Sigmoid colon (tissue), 7 donors: ENCODE results near the gene KCNN1. TPM values are rescaled to one million over a fixed set of nuclear protein-coding genes. Genes with fewer than 3 reads are reported as not detected.

Experiments used
- DNase-seq: peaks from one replicate; pipeline ENCODE4 v3.0.0-alpha.2; 2019
- H3K27ac ChIP-seq, 4 donors: fragments of 200-600 bp; sonication (generic); one replicate each; pipeline ENCODE4 v1.5.1; 2016 to 2019; ENCODE audit warnings: mild to moderate bottlenecking in 1 of 4
- H3K27me3 ChIP-seq, 3 donors: fragments of 200-600 bp; sonication (generic); one replicate each; pipeline ENCODE4 v1.5.1; 2019; ENCODE audit warnings: mild to moderate bottlenecking in 1 of 3
- H3K36me3 ChIP-seq, 4 donors: fragments of 200-600 bp; sonication (generic); one replicate each; pipeline ENCODE4 v1.5.1; 2016 to 2019
- H3K4me1 ChIP-seq, 4 donors: fragments of 200-600 bp; sonication (generic); one replicate each; pipeline ENCODE4 v1.5.1; 2017 to 2019
- H3K4me3 ChIP-seq, 4 donors: fragments of 200-600 bp; sonication (generic); one replicate each; pipeline ENCODE4 v1.5.1; 2017 to 2019; ENCODE audit warnings: mild to moderate bottlenecking in 2 of 4, moderate library complexity in 1 of 4
- H3K9me3 ChIP-seq, 4 donors: fragments of 200-600 bp in 3 of 4; sonication (generic) in 3 of 4; one replicate each; pipeline versions ENCODE4 v1.5.1 to v1.6.1; 2013 to 2019
- EP300 ChIP-seq, 4 donors: sonication (generic); formaldehyde crosslinking; IDR thresholded peaks; one replicate each; pipeline ENCODE4 v1.6.1; 2017; ENCODE audit warnings: antibody characterized with exemption in 4 of 4
- POLR2A ChIP-seq, 2 donors: fragments of 450-650 bp; IDR thresholded peaks; one replicate each; pipeline ENCODE4 v1.6.1; 2016; ENCODE audit warnings: antibody characterized with exemption in 2 of 2, mild to moderate bottlenecking in 2 of 2, moderate library complexity in 2 of 2
- POLR2AphosphoS5 ChIP-seq, 4 donors: sonication (generic); formaldehyde crosslinking; IDR thresholded peaks; one replicate each; pipeline ENCODE4 v1.6.1; 2017; ENCODE audit warnings: antibody characterized with exemption in 4 of 4
- WGBS, 2 donors: extraction: QIAGEN DNeasy Blood & Tissue Kit; methylation state at CpG; one replicate each; pipeline ENCODE4 v1.1.7; 2013; 5-methylcytosine and 5-hydroxymethylcytosine counted together
- intact Hi-C: fragments of 100-400 bp; cut with DNase I; formaldehyde crosslinking; loops from one replicate; pipeline ENCODE4 v1.15.1; 2023
- polyA plus RNA-seq, 3 donors: library from polyadenylated mRNA; stranded (reverse); fragments of 200-250 nt; gene quantifications; one replicate each; pipeline ENCODE4 v1.2.3, GENCODE V29; 2013
- total RNA-seq, 4 donors: library from RNA; depleted of rRNA; stranded (reverse); fragments of >200 nt; gene quantifications; one replicate each; pipeline ENCODE4 v1.1.0, GENCODE V29; 2016
- TF ChIP-seq, protein P1 (sequence below), 4 experiments: fragments of 450-650 bp in 3 of 4; fragments of 200-600 bp in 1 of 4; IDR thresholded peaks; one replicate each; pipeline ENCODE4 v1.5.1; 2016 to 2019; ENCODE audit warnings: antibody characterized with exemption in 4 of 4, mild to moderate bottlenecking in 3 of 4, moderate library complexity in 2 of 4
- donor health status: healthy with polysubstance abuse.
- donor health status: Bipolar disorder and iron deficiency.
- donor health status: healthy.

KCNN1 gene
- total and polyA plus RNA-seq, 7 donors = 0.17 to 0.55 (median 0.33) TPM; not detected in 4

DNA sequence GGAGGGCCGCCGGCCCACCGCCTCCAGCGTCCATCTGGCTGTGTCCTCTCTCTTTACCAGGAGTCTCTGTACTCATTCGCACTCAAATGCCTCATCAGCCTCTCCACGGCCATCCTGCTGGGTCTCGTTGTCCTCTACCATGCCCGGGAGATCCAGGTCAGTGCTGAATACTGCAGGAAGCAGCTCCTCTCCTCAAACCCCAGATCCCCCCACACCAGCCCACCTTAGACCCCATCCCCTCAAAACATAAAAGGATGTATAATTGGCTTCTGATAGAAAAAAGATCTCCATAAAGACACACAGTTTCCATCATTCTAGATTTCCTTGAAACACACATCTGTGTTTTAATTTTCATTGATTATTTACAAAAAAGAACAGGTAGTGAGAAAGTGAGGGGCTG, 8.1 kb downstream of the KCNN1 start:
- DNase-seq = no peak
- Histone ChIP-seq H3K36me3 (no peaks in the 10 kb centered on the region), H3K9me3 (no peaks in the 10 kb centered on the region), H3K27me3 (no peaks in the 10 kb centered on the region), H3K4me3 (no peak overlapping the region), H3K27ac (no peak overlapping the region), H3K4me1 (no peaks in the 10 kb centered on the region)
- WGBS, 2 donors = 86 to 90% methylated on average over 8 of the region's 8 CpGs
- TF ChIP-seq EP300 (IDR thresholded peaks at IDR 0.05) = no peak
- TF ChIP-seq POLR2AphosphoS5 (IDR thresholded peaks at IDR 0.05) = no peak
- TF ChIP-seq, protein P1, sequence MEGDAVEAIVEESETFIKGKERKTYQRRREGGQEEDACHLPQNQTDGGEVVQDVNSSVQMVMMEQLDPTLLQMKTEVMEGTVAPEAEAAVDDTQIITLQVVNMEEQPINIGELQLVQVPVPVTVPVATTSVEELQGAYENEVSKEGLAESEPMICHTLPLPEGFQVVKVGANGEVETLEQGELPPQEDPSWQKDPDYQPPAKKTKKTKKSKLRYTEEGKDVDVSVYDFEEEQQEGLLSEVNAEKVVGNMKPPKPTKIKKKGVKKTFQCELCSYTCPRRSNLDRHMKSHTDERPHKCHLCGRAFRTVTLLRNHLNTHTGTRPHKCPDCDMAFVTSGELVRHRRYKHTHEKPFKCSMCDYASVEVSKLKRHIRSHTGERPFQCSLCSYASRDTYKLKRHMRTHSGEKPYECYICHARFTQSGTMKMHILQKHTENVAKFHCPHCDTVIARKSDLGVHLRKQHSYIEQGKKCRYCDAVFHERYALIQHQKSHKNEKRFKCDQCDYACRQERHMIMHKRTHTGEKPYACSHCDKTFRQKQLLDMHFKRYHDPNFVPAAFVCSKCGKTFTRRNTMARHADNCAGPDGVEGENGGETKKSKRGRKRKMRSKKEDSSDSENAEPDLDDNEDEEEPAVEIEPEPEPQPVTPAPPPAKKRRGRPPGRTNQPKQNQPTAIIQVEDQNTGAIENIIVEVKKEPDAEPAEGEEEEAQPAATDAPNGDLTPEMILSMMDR (IDR thresholded peaks at IDR 0.05) = no peak
- TF ChIP-seq POLR2A (IDR thresholded peaks at IDR 0.05) = no peak
- intact Hi-C loops = no loop called here

DNA sequence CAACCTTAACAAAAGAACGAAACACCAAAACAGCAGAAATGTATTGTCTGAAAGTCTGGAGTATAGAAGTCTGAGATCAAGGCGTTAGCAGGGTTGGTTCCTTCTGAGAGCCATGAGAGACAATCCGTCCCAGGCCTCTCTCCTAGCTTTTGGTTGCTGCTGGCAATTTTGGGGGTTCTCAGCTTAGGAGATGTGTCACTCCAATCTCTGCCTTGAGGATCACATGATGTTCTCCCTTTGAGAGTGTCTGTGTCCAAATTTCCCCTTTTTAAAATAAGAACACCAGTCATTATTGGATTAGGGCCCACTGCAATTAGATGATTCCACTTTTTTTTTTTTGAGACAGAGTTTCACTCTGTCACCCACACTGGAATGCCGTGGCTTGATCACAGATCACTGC, 10.1 kb downstream of the KCNN1 start:
- Histone ChIP-seq H3K4me3 (no peak overlapping the region), H3K27ac (no peak overlapping the region), H3K9me3 (no peaks in the 10 kb centered on the region), H3K36me3 (no peaks in the 10 kb centered on the region), H3K27me3 (no peaks in the 10 kb centered on the region), H3K4me1 (no peaks in the 10 kb centered on the region)
- DNase-seq = no peak
- TF ChIP-seq POLR2A (IDR thresholded peaks at IDR 0.05) (no peak), EP300 (IDR thresholded peaks at IDR 0.05) (no peak), POLR2AphosphoS5 (IDR thresholded peaks at IDR 0.05) (no peak)
- TF ChIP-seq, protein P1 (IDR thresholded peaks at IDR 0.05) = no peak
- WGBS, 2 donors = 81 to 88% methylated on average over 4 of the region's 4 CpGs
- intact Hi-C loops = no loop called here

DNA sequence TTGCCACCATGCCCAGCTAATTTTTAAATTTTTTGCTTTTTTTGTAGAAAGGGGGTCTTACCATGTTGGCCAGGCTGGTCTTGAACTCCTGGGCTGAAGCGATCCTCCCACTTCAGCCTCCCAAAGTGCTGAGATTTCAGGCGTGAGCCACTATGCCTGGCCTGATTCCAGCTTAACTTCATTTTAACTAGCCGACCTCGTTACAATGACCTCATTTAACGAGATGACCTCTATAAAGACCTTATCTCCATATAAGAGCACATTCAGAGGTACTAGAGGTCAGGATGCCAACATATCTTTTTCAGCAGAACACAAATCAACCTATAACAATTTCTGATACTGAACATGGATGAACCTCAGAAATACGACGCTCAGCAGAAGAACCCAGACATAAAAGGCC, 10.6 kb downstream of the KCNN1 start:
- WGBS, 2 donors = 29 to 66% methylated on average over 7 of the region's 7 CpGs
- no peak for DNase-seq
- intact Hi-C loops = no loop called here

DNA sequence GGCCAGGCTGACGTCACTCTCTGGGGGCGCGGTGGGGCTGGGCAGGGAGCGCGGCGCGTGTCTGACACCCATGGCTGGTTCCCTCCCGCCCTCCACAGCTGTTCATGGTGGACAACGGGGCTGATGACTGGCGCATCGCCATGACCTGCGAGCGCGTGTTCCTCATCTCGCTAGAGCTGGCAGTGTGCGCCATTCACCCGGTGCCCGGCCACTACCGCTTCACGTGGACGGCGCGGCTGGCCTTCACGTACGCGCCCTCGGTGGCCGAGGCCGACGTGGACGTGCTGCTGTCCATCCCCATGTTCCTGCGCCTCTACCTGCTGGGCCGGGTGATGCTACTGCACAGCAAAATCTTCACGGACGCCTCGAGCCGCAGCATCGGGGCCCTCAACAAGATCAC, 14.7 kb downstream of the KCNN1 start:
- no peak overlapping the region for H3K27ac ChIP-seq
- no peaks in the 10 kb centered on the region for H3K36me3 ChIP-seq
- no peaks in the 10 kb centered on the region for H3K9me3 ChIP-seq
- H3K4me3 ChIP-seq = no peak overlapping the region
- peaks cover 3 to 17% (median 4%) of the 10 kb centered on the region in 3 donors for H3K27me3 ChIP-seq
- H3K4me1 ChIP-seq = no peaks in the 10 kb centered on the region
- intact Hi-C loops = no loop called here
- 90 to 95% methylated on average over 38 of the region's 38 CpGs for WGBS, 2 donors
- TF ChIP-seq POLR2A (IDR thresholded peaks at IDR 0.05) (no peak), EP300 (IDR thresholded peaks at IDR 0.05) (no peak), POLR2AphosphoS5 (IDR thresholded peaks at IDR 0.05) (no peak)
- TF ChIP-seq, protein P1 (IDR thresholded peaks at IDR 0.05) = no peak
- DNase-seq = no peak

More for the DNA sequence above, 10.6 kb downstream of the KCNN1 start:
- no peak for TF ChIP-seq EP300 (IDR thresholded peaks at IDR 0.05)
- no peaks in the 10 kb centered on the region for H3K36me3 ChIP-seq
- no peaks in the 10 kb centered on the region for H3K4me1 ChIP-seq
- no peaks in the 10 kb centered on the region for H3K9me3 ChIP-seq
- no peak overlapping the region for H3K27ac ChIP-seq
- no peak overlapping the region for H3K4me3 ChIP-seq
- peaks cover 0 to 3% (median 0%) of the 10 kb centered on the region in 3 donors for H3K27me3 ChIP-seq

DNA sequence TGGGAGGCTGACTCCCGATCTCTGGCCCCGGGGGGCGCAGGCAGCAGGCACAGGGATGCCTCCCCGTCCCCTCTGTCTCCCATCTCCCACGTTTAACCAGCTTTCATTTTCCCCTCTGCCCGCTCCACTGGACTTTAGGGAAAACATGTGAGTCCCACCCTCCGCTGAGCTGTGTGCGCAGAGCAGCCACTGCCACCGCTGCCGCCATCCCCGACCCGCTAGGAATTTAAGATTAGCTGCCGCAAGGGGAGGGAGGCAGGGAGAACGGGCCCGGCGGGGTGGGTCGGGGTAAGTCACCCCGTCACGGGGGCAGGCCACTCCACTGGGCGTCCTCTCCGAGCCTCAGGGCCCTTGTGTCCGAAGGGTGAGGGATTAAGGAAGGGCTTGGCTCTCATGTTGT, 15.5 kb downstream of the KCNN1 start:
- H3K4me1 ChIP-seq = no peaks in the 10 kb centered on the region
- no peaks in the 10 kb centered on the region for H3K9me3 ChIP-seq
- H3K36me3 ChIP-seq = no peaks in the 10 kb centered on the region
- no peak for DNase-seq
- no peak overlapping the region for H3K27ac ChIP-seq
- no peak overlapping the region for H3K4me3 ChIP-seq
- TF ChIP-seq POLR2AphosphoS5 (IDR thresholded peaks at IDR 0.05) (no peak), POLR2A (IDR thresholded peaks at IDR 0.05) (no peak)
- intact Hi-C loops = no loop called here
- WGBS, 2 donors = 81 to 88% methylated on average over 22 of the region's 22 CpGs
- H3K27me3 ChIP-seq = peaks cover 3 to 17% (median 4%) of the 10 kb centered on the region in 3 donors
